IPS DF 6.9 (cell line): Measurements from ENCODE around the gene ATP6V1B1.

Experiments used
- DNase-seq: peaks from one replicate; pipeline ENCODE4 v3.0.0-alpha.2; 2013; ENCODE audit warnings: low read depth, low spot score
- H3K27ac ChIP-seq: one replicate; pipeline ENCODE4 v1.5.1; 2013; ENCODE audit warnings: low read length, control low read depth
- H3K27me3 ChIP-seq: 2 replicates; pipeline ENCODE4 v1.6.1; 2013; ENCODE audit warnings: mild to moderate bottlenecking, low read length; ENCODE audit not compliant: control insufficient read depth, insufficient read depth
- H3K36me3 ChIP-seq: 2 replicates; pipeline ENCODE4 v1.6.1; 2013; ENCODE audit warnings: low read length; ENCODE audit not compliant: control insufficient read depth, insufficient read depth
- H3K4me1 ChIP-seq: 2 replicates; pipeline ENCODE4 v1.6.1; 2013; ENCODE audit warnings: low read length; ENCODE audit not compliant: control insufficient read depth, insufficient read depth
- H3K4me3 ChIP-seq: 2 replicates; pipeline ENCODE4 v1.5.1; 2013; ENCODE audit warnings: mild to moderate bottlenecking, low read length
- H3K9me3 ChIP-seq: 2 replicates; pipeline ENCODE4 v1.6.1; 2013; ENCODE audit warnings: low read length, inconsistent platforms; ENCODE audit not compliant: control insufficient read depth, insufficient read depth
- WGBS: extraction: QIAGEN DNeasy Blood & Tissue Kit; methylation state at CpG from one replicate; pipeline ENCODE4 v1.1.7; 2013; ENCODE audit warnings: mixed read lengths, missing lambda C conversion rate; ENCODE audit not compliant: insufficient read length, insufficient coverage; 5-methylcytosine and 5-hydroxymethylcytosine counted together

The ATP6V1B1 gene

DNA sequence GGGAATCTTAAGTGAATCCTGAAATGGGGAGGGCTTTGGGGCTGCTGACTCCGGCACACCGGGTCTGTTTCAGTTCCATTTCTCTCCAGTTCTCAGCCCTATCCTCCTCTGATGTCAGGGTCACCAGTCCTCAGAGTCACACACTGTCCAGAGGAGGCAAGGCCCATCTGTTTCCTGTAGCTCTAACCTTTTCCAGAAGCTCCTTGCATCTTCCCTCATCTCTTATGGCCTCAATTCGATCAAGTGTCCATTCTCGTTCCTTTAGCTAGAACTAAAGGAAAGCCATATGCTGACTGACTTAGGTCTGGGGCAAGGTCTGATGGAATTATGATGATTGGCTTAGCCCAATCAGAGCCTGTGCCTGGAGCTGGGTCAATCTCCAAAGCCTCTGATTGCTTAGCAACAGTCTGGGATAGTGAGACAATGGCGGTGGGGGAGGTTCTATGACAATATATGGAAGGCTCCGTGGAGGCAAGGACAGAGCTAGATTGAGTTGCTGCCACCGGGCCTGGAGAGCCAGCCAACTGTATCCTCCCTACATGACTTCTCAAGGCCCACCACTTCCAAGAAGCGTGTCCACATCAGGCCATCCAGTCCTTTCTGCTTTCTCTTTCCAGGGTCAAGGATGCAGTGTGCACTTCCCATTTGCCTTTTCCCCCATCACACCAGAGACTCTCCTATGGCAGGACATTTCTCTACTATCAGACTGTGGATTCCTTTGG is 48.0 kb downstream of the ATP6V1B1 start:
- Histone ChIP-seq H3K9me3 (no peaks in the 10 kb centered on the region), H3K27me3 (no peaks in the 10 kb centered on the region), H3K27ac (no peak overlapping the region), H3K4me3 (no peak overlapping the region), H3K36me3 (no peaks in the 10 kb centered on the region), H3K4me1 (peaks cover 1% of the 10 kb centered on the region; the same call in 1 of the 2 replicates)
- no peak for DNase-seq
- no CpG with 5 or more reads among the region's 8 CpGs for WGBS

GRCh38 chr2:70984228-70984575 is 48.5 kb downstream of the ATP6V1B1 start:
- Histone ChIP-seq H3K4me3 (no peak overlapping the region), H3K36me3 (no peaks in the 10 kb centered on the region), H3K9me3 (no peaks in the 10 kb centered on the region), H3K4me1 (no peaks in the 10 kb centered on the region; the same call in 1 of the 2 replicates), H3K27ac (no peak overlapping the region), H3K27me3 (no peaks in the 10 kb centered on the region)
- DNase-seq = no peak
- WGBS = no CpG with 5 or more reads among the region's 3 CpGs

GRCh38 chr2:70984576-70985282 is 49.0 kb downstream of the ATP6V1B1 start:
- Histone ChIP-seq H3K36me3 (no peaks in the 10 kb centered on the region), H3K27ac (no peak overlapping the region), H3K27me3 (no peaks in the 10 kb centered on the region), H3K4me3 (no peak overlapping the region), H3K9me3 (no peaks in the 10 kb centered on the region), H3K4me1 (no peaks in the 10 kb centered on the region)
- DNase-seq = no peak
- no CpG with 5 or more reads among the region's 32 CpGs for WGBS

GRCh38 chr2:70985283-70985688 is 49.6 kb downstream of the ATP6V1B1 start:
- H3K36me3 ChIP-seq = no peaks in the 10 kb centered on the region
- no peaks in the 10 kb centered on the region for H3K9me3 ChIP-seq
- H3K27ac ChIP-seq = no peak overlapping the region
- no peaks in the 10 kb centered on the region for H3K27me3 ChIP-seq
- no peak overlapping the region for H3K4me3 ChIP-seq
- DNase-seq = no peak
- H3K4me1 ChIP-seq = no peaks in the 10 kb centered on the region
- WGBS = no CpG with 5 or more reads among the region's 5 CpGs

DNA sequence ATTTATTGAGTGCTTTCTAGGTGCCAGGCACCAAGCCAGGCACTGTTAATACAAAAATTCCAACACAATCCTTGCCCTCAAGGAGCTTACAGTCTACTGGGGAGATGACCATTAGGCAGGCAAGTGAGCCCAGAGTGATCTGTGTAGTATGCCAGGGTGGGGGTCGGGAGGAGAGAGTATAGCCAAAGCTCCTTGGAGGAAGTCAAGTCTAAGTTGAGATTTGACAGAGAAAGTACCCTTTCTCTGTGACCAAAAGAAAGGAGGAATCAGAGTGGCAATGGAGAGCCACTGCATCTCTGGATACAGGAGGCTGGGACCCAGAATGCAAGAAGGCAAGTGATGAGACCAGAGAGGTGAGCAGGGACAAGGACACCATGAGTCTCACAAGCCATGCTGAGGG is 50.3 kb downstream of the ATP6V1B1 start:
- no peak overlapping the region for H3K27ac ChIP-seq

GRCh38 chr2:70986499-70987189 is 50.9 kb downstream of the ATP6V1B1 start:
- no CpG with 5 or more reads among the region's 4 CpGs for WGBS
- DNase-seq = no peak
- no peak overlapping the region for H3K27ac ChIP-seq
- no peaks in the 10 kb centered on the region for H3K9me3 ChIP-seq
- no peaks in the 10 kb centered on the region for H3K36me3 ChIP-seq
- H3K4me3 ChIP-seq = no peak overlapping the region
- no peaks in the 10 kb centered on the region for H3K27me3 ChIP-seq
- H3K4me1 ChIP-seq = no peaks in the 10 kb centered on the region

More for the DNA sequence above, 50.3 kb downstream of the ATP6V1B1 start:
- no peaks in the 10 kb centered on the region for H3K9me3 ChIP-seq
- H3K27me3 ChIP-seq = no peaks in the 10 kb centered on the region
- DNase-seq = no peak
- no CpG with 5 or more reads among the region's 1 CpG for WGBS
- no peaks in the 10 kb centered on the region for H3K4me1 ChIP-seq
- no peak overlapping the region for H3K4me3 ChIP-seq
- no peaks in the 10 kb centered on the region for H3K36me3 ChIP-seq

- no CpG with 5 or more reads among the region's 1 CpG for WGBS
- Histone ChIP-seq H3K36me3 (no peaks in the 10 kb centered on the region), H3K9me3 (no peaks in the 10 kb centered on the region), H3K4me1 (no peaks in the 10 kb centered on the region), H3K27me3 (no peaks in the 10 kb centered on the region), H3K27ac (no peak overlapping the region), H3K4me3 (no peak overlapping the region)
- no peak for DNase-seq
These were observed 51.7 kb downstream of the ATP6V1B1 start for GRCh38 chr2:70987386-70987785.

- no peak overlapping the region for H3K4me3 ChIP-seq
- no peaks in the 10 kb centered on the region for H3K4me1 ChIP-seq
- WGBS = no CpG with 5 or more reads among the region's 4 CpGs
- no peak overlapping the region for H3K27ac ChIP-seq
- no peak for DNase-seq
- H3K36me3 ChIP-seq = no peaks in the 10 kb centered on the region
- no peaks in the 10 kb centered on the region for H3K9me3 ChIP-seq
- H3K27me3 ChIP-seq = no peaks in the 10 kb centered on the region
These were observed 52.5 kb downstream of the ATP6V1B1 start for GRCh38 chr2:70988151-70988550.

DNA sequence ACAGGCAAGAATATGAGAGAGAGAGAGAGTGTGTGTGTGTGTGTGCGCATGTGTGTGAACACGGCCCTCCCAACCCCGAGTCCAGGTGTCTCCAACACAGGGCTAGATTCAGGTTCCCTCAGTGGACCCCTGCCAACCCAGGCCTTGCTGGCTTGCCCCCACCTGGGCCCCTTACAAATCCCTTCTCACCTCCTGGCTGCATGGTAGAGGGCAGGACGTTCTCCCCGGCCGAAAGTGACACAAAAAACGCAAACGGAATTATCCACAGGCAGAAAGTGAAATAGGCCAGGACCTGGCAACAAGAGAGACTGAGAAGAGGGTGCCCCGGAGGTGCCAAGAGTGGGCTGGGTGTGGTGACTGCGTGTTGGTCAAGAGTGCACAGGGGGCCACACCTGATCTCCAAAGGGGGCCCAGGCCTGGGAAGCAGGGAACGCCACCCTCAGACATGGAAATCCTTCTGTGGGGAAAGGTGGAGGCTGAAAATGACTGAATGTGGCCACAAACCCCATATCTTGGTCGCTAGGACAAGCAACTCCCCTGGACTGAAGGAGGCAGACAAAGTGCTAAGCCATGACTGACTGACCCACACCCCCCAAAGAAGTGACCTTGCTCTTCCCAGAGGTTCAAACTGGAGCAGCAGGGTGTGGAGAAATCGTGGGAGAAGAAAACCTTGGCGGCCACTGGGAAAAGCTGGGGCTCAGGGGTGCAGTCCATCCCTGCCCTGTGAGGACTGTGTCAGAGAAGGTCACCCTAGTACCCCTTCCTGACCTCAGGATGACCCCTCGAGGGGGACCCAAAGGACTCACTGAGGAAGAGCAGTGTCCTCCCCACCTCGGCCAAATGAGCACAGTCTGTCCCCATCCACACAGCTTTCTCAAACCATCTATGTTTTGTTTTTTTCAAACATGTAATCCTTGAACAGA is 53.3 kb downstream of the ATP6V1B1 start:
- Histone ChIP-seq H3K27me3 (no peaks in the 10 kb centered on the region), H3K9me3 (no peaks in the 10 kb centered on the region), H3K4me1 (no peaks in the 10 kb centered on the region), H3K36me3 (no peaks in the 10 kb centered on the region), H3K27ac (no peak overlapping the region), H3K4me3 (no peak overlapping the region)
- WGBS = no CpG with 5 or more reads among the region's 16 CpGs
- no peak for DNase-seq

DNA sequence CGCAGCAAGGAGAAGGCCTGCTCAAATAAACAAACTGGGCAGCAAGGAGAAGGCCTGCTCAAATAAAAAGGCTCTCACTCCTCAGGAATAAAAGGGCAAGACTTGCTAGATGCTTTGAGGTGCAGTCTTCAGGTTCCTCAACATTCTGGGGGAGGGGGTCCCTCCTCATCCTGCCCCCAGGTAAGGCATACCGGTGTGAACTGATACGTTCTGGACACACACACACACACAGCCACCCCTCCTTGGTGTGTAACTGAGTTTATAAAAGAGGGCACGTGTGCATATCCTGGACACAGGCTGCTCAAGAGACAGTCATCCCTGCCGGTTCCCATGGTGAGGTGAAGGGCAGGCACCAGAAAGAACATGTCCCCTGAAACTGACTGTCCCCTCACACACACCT is 54.5 kb downstream of the ATP6V1B1 start:
- H3K4me1 ChIP-seq = no peaks in the 10 kb centered on the region
- H3K9me3 ChIP-seq = no peaks in the 10 kb centered on the region
- no peak overlapping the region for H3K4me3 ChIP-seq
- H3K27ac ChIP-seq = no peak overlapping the region
- no peaks in the 10 kb centered on the region for H3K27me3 ChIP-seq
- WGBS = no CpG with 5 or more reads among the region's 5 CpGs
- no peak for DNase-seq
- H3K36me3 ChIP-seq = no peaks in the 10 kb centered on the region
